Bronchial epithelial cell (primary cell): ENCODE measurements around the gene FARSB. TPM values are rescaled to one million over a fixed set of nuclear protein-coding genes. Genes with fewer than 3 reads are reported as not detected.

Source experiments
- DNase-seq: peaks from one replicate; pipeline ENCODE4 v3.0.0-alpha.2; 2010; ENCODE audit warnings: low read depth
- FAIRE-seq: peaks from 2 replicates; lab custom pipeline; 2011; peaks lifted over from hg19 to GRCh38; lab: Jason Lieb, UNC
- H3K27me3 ChIP-seq: 2 replicates; pipeline ENCODE4 v1.5.1; 2011; ENCODE audit warnings: low read length; ENCODE audit not compliant: control insufficient read depth, insufficient read depth
- H3K36me3 ChIP-seq: 2 replicates; pipeline ENCODE4 v1.5.1; 2011; ENCODE audit warnings: low read length; ENCODE audit not compliant: control insufficient read depth, insufficient read depth
- H3K4me3 ChIP-seq: 2 replicates; pipeline ENCODE4 v1.5.1; 2011; ENCODE audit warnings: mild to moderate bottlenecking, low read depth, low read length, control low read depth
- CTCF ChIP-seq: IDR thresholded peaks from 2 replicates; pipeline ENCODE4 v1.5.1; 2011; ENCODE audit warnings: mild to moderate bottlenecking, moderate library complexity, low read length, control low read depth, inconsistent platforms; ENCODE audit not compliant: insufficient read depth, severe bottlenecking
- total RNA-seq: library from RNA; depleted of rRNA; stranded (reverse); fragments of >200 nt; gene quantifications from 2 replicates; pipeline ENCODE4 v1.2.1, GENCODE V29; 2014

Gene FARSB
- total RNA-seq, 1 donor from 2014 or later = 12.9 TPM

- FAIRE-seq (no peak), DNase-seq (no peak)
- Histone ChIP-seq H3K36me3 (peaks cover 2% of the 10 kb centered on the region), H3K4me3 (no peak overlapping the region), H3K27me3 (no peaks in the 10 kb centered on the region)
- no peak for TF ChIP-seq CTCF
These were observed 133.8 kb downstream of the FARSB start for GRCh38 chr2:222522082-222522481.

- FAIRE-seq = no peak
- Histone ChIP-seq H3K27me3 (no peaks in the 10 kb centered on the region), H3K4me3 (no peak overlapping the region), H3K36me3 (peaks cover 2% of the 10 kb centered on the region)
- no peak for DNase-seq
- no peak for TF ChIP-seq CTCF
These were observed 134.8 kb downstream of the FARSB start for GRCh38 chr2:222521099-222521498.

Other genes starting within 250 kb of the FARSB start
- 9.7 and 40.1 TPM in 2 replicates for gene SGPP2, start 231.5 kb downstream of the FARSB start, total RNA-seq
- not detected in 2 replicates for gene MOGAT1, start 15.6 kb upstream of the FARSB start, total RNA-seq
- gene ACSL3, start 204.9 kb upstream of the FARSB start, total RNA-seq = 166 and 269 TPM in 2 replicates